IPS-18a (cell line): Measurements from ENCODE around the gene KIFC1.
A peak's percentile ranks its signal among the peaks of the same experiment; 100 is the strongest.
"Not testable (repeated sequence)": the region's sequence is repeated elsewhere in the genome, so short reads cannot be mapped to it uniquely, and the experiment has no call there.

ENCODE experiments used
- H3K27ac ChIP-seq: one replicate; pipeline ENCODE4 v1.5.1; 2013; ENCODE audit warnings: low read length
- H3K27me3 ChIP-seq: one replicate; pipeline ENCODE4 v1.6.1; 2013; ENCODE audit warnings: mild to moderate bottlenecking, low read length; ENCODE audit not compliant: control insufficient read depth, insufficient read depth
- H3K36me3 ChIP-seq: one replicate; pipeline ENCODE4 v1.6.1; 2013; ENCODE audit warnings: low read depth, low read length; ENCODE audit not compliant: control insufficient read depth
- H3K4me1 ChIP-seq: one replicate; pipeline ENCODE4 v1.6.1; 2013; ENCODE audit warnings: low read depth, low read length; ENCODE audit not compliant: control insufficient read depth
- H3K4me3 ChIP-seq: one replicate; pipeline ENCODE4 v1.5.1; 2013; ENCODE audit warnings: low read length
- H3K9ac ChIP-seq: one replicate; pipeline ENCODE4 v1.6.1; 2013; ENCODE audit warnings: mild to moderate bottlenecking, low read length, moderate library complexity
- H3K9me3 ChIP-seq: one replicate; pipeline ENCODE4 v1.6.1; 2013; ENCODE audit warnings: low read depth, low read length; ENCODE audit not compliant: control insufficient read depth

The KIFC1 gene, protein sequence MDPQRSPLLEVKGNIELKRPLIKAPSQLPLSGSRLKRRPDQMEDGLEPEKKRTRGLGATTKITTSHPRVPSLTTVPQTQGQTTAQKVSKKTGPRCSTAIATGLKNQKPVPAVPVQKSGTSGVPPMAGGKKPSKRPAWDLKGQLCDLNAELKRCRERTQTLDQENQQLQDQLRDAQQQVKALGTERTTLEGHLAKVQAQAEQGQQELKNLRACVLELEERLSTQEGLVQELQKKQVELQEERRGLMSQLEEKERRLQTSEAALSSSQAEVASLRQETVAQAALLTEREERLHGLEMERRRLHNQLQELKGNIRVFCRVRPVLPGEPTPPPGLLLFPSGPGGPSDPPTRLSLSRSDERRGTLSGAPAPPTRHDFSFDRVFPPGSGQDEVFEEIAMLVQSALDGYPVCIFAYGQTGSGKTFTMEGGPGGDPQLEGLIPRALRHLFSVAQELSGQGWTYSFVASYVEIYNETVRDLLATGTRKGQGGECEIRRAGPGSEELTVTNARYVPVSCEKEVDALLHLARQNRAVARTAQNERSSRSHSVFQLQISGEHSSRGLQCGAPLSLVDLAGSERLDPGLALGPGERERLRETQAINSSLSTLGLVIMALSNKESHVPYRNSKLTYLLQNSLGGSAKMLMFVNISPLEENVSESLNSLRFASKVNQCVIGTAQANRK

GRCh38 chr6:33391278-33391921 lies at the start of gene KIFC1:
Gene KIFC1 (plus strand): TSS chr6:33391823. CDS start chr6:33391986, 163 bp downstream.
- H3K9me3 ChIP-seq = no peaks in the 10 kb centered on the region
- peaks cover 8% of the 10 kb centered on the region for H3K4me1 ChIP-seq

DNA sequence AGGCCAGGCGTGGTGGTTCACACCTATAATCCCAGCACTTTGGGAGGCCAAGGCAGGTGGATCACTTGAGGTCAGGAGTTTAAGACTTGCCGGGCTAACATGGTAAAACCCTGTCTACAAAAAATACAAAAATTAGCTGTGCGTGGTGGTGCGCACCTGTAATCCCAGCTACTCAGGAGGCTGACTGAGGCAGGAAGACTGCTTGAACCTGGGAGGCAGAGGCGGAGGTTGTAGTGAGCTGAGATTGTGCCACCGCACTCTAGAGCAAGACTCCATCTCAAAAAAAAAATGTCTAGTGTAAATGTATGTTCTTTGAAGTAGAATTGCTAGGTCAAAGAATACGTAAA lies 48.0 kb upstream of the KIFC1 start:
- H3K27me3 ChIP-seq, H3K36me3 ChIP-seq, H3K9me3 ChIP-seq, H3K4me3 ChIP-seq, H3K27ac ChIP-seq, H3K4me1 ChIP-seq, H3K9ac ChIP-seq: not testable (repeated sequence)

More at GRCh38 chr6:33391278-33391921, at the start of gene KIFC1:
- H3K27ac ChIP-seq = peak within 1 kb of the TSS; percentile 85
- no peaks in the 10 kb centered on the region for H3K27me3 ChIP-seq
- H3K36me3 ChIP-seq = peaks cover 3% of the 10 kb centered on the region
- peak within 1 kb of the TSS; percentile 73 for H3K9ac ChIP-seq
- H3K4me3 ChIP-seq = peak within 1 kb of the TSS; percentile 94

DNA sequence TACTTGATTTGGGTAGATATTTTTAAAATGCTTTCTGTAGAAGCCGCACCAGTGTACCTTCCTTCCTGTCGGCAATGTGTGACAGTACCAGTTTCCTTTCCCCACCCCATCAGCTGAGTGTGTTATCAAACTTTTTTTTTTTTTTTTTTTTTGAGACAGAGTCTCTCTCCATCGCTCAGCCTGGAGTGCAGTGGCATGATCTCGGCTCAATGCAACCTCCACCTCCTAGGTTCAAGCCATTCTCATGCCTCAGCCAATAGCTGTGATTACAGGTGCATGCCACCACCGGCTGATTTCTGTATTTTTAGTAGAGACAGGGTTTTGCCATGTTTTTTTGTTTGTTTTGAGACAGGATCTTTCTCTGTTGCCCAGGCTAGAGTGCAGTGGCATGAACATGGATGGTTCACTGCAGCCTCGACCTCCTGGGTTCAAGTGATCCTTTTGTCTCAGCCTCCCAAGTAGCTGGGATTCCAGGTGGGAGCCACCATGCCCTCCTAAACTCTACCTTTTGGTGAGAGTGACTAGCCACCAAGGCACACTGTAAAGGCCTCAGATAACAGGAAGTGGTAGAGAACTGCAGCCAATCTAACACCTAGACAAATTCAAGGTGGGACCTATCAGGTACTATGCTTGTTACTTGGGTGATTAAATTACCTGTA lies 47.5 kb upstream of the KIFC1 start:
- Histone ChIP-seq H3K36me3 (no peaks in the 10 kb centered on the region), H3K9ac (no peak overlapping the region), H3K9me3 (no peaks in the 10 kb centered on the region), H3K27ac (no peak overlapping the region), H3K4me3 (no peak overlapping the region), H3K27me3 (no peaks in the 10 kb centered on the region), H3K4me1 (peaks cover 4% of the 10 kb centered on the region)

- Histone ChIP-seq H3K9ac (no peak overlapping the region), H3K4me1 (peaks cover 4% of the 10 kb centered on the region), H3K36me3 (no peaks in the 10 kb centered on the region), H3K4me3 (no peak overlapping the region), H3K27me3 (no peaks in the 10 kb centered on the region), H3K9me3 (no peaks in the 10 kb centered on the region), H3K27ac (no peak overlapping the region)
Observed at GRCh38 chr6:33344701-33345697, 46.6 kb upstream of the KIFC1 start.

- H3K36me3 ChIP-seq, H3K4me3 ChIP-seq, H3K27ac ChIP-seq, H3K9me3 ChIP-seq, H3K9ac ChIP-seq, H3K4me1 ChIP-seq, H3K27me3 ChIP-seq: not testable (repeated sequence)
Observed at GRCh38 chr6:33346972-33347371, 44.7 kb upstream of the KIFC1 start.

- no peak overlapping the region for H3K4me3 ChIP-seq
- peaks cover 4% of the 10 kb centered on the region for H3K4me1 ChIP-seq
- no peaks in the 10 kb centered on the region for H3K27me3 ChIP-seq
- H3K27ac ChIP-seq = no peak overlapping the region
- H3K36me3 ChIP-seq = no peaks in the 10 kb centered on the region
- no peak overlapping the region for H3K9ac ChIP-seq
- no peaks in the 10 kb centered on the region for H3K9me3 ChIP-seq
Observed at GRCh38 chr6:33347816-33348215, 43.8 kb upstream of the KIFC1 start.

DNA sequence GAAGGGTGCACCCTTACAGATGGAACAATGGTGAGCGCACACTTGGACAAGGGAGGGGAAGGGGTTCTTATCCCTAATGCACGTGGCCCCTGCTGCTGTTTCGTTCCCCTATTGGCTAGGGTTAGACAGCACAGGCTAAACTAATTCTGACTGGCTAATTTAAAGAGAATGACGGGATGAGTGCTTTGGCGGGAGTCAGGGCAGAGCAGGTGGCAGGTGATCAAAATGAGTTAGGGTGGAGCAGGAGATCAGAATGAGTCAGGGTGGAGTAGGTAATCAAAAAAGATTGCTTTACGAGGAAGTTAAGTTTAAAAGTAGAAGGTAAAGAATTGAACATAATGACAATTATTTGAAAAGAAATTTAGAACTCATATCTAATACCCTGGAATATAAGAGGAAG lies 35.8 kb upstream of the KIFC1 start:
- H3K4me1 ChIP-seq, H3K27ac ChIP-seq, H3K36me3 ChIP-seq, H3K9me3 ChIP-seq, H3K27me3 ChIP-seq, H3K4me3 ChIP-seq, H3K9ac ChIP-seq: not testable (repeated sequence)

- Histone ChIP-seq H3K9me3 (no peaks in the 10 kb centered on the region), H3K4me3 (no peak overlapping the region)
Observed at GRCh38 chr6:33356295-33356694, 35.3 kb upstream of the KIFC1 start.

DNA sequence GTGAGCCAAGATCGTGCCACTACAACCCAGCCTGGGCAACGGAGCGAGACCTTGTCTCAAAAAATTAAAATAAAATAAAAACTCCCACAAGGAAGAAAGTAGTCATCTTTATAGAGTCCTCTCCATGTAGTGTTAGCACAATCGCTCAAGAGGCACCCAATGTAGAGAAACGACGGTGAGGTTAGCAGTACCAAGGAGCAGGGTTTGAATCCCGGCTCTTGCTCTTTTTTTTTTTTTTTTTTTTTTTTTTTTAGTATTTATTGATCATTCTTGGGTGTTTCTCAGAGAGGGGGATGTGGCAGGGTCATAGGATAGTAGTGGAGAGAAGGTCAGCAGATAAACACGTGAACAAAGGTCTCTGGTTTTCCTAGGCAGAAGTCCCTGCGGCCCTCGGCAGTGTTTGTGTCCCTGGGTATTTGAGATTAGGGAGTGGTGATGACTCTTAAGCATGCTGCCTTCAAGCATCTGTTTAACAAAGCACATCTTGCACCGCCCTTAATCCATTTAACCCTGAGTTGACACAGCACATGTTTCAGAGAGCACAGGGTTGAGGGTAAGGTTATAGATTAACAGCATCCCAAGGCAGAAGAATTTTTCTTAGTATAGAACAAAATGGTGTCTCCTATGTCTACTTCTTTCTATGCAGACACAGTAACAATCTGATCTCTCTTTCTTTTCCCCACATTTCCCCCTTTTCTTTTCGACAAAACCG lies 34.3 kb upstream of the KIFC1 start:
- not testable (repeated sequence) for H3K27ac ChIP-seq, H3K9ac ChIP-seq, H3K36me3 ChIP-seq, H3K27me3 ChIP-seq, H3K4me1 ChIP-seq, H3K9me3 ChIP-seq, H3K4me3 ChIP-seq

More at GRCh38 chr6:33356295-33356694, 35.3 kb upstream of the KIFC1 start:
- Histone ChIP-seq H3K27me3 (no peaks in the 10 kb centered on the region), H3K36me3 (no peaks in the 10 kb centered on the region), H3K27ac (no peak overlapping the region), H3K9ac (no peak overlapping the region), H3K4me1 (no peaks in the 10 kb centered on the region)

DNA sequence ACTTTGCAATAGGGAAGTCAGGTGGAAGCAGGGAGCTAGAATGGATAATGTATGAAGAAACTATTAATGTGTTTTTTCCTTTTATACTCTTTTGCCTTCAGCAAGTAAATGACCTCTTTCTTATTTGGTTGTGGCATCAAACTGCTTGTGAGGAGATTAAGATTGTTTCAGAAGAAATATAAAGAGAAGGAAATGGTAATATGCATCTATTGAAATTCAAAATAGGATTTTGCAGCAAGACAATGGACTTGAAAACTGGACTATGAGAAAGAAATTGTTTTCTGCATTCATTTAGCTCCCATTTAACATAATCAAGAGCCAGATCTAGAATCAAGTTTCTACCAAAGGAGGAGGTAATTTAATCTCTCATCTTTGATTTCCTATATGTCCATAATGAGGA lies 32.3 kb upstream of the KIFC1 start:
- Histone ChIP-seq H3K4me1 (peaks cover 4% of the 10 kb centered on the region), H3K9ac (no peak overlapping the region), H3K36me3 (no peaks in the 10 kb centered on the region), H3K4me3 (no peak overlapping the region), H3K9me3 (no peaks in the 10 kb centered on the region), H3K27me3 (no peaks in the 10 kb centered on the region), H3K27ac (no peak overlapping the region)
